GM23338 (cell line): Measurements from ENCODE around the gene EPHA7. TPM values are rescaled to one million over a fixed set of nuclear protein-coding genes. Genes with fewer than 3 reads are reported as not detected.

Experiments used
- ATAC-seq: fragments of 200-7000 bp; cut with Tn5 transposase; 3 replicates; pipeline ENCODE4 v1.9.1; 2020
- DNase-seq: peaks from one replicate; pipeline ENCODE4 v3.0.0-alpha.2; 2015; ENCODE audit warnings: low spot score
- H2AFZ ChIP-seq: fragments of 200-600 bp; sonication (generic); 2 replicates; pipeline ENCODE4 v1.8.0; 2016; ENCODE audit warnings: antibody characterized with exemption, mild to moderate bottlenecking, moderate library complexity
- H3F3A ChIP-seq: fragments of 200-600 bp; sonication (generic); replicated peaks from 2 replicates; pipeline ENCODE4 v1.8.0; 2017; ENCODE audit warnings: antibody characterized with exemption, mixed run types, low read depth
- H3K27ac ChIP-seq: fragments of 200-600 bp; sonication (generic); 2 replicates; pipeline ENCODE4 v1.6.1; 2016; ENCODE audit warnings: low read depth
- H3K27me3 ChIP-seq: fragments of 200-600 bp; sonication (generic); 2 replicates; pipeline ENCODE4 v1.8.0; 2016; ENCODE audit warnings: mild to moderate bottlenecking, mixed run types, moderate library complexity; ENCODE audit not compliant: insufficient read depth
- H3K36me3 ChIP-seq: fragments of 200-600 bp; sonication (generic); 2 replicates; pipeline ENCODE4 v1.8.0; 2016; ENCODE audit warnings: mild to moderate bottlenecking; ENCODE audit not compliant: insufficient read depth
- H3K4me1 ChIP-seq: fragments of 200-600 bp; sonication (generic); 2 replicates; pipeline ENCODE4 v1.8.0; 2016; ENCODE audit warnings: mild to moderate bottlenecking, moderate library complexity; ENCODE audit not compliant: insufficient read depth
- H3K4me2 ChIP-seq: fragments of 200-600 bp; sonication (generic); 2 replicates; pipeline ENCODE4 v1.7.1; 2017; ENCODE audit warnings: mixed run types
- H3K4me3 ChIP-seq: fragments of 200-600 bp; sonication (generic); 2 replicates; pipeline ENCODE4 v1.6.1; 2016; ENCODE audit warnings: mixed run types
- H3K79me2 ChIP-seq: fragments of 200-600 bp; sonication (generic); replicated peaks from 2 replicates; pipeline ENCODE4 v1.8.0; 2017; ENCODE audit warnings: mild to moderate bottlenecking; ENCODE audit not compliant: insufficient read depth
- H3K9me2 ChIP-seq: fragments of 200-600 bp; sonication (generic); 2 replicates; pipeline ENCODE4 v1.8.0; 2017; ENCODE audit not compliant: insufficient read depth
- H4K20me1 ChIP-seq: fragments of 200-600 bp; sonication (generic); replicated peaks from 2 replicates; pipeline ENCODE4 v1.8.0; 2017; ENCODE audit warnings: mild to moderate bottlenecking; ENCODE audit not compliant: insufficient read depth
- H3K27ac Mint-ChIP-seq: 2 replicates; pipeline ENCODE4 v1.8.0; 2020; ENCODE audit warnings: inconsistent platforms, mild to moderate bottlenecking, moderate library complexity, mixed read lengths
- H3K27me3 Mint-ChIP-seq: 3 replicates; pipeline ENCODE4 v1.8.0; 2022; ENCODE audit warnings: low read depth, mild to moderate bottlenecking, moderate library complexity, mixed read lengths, inconsistent platforms; ENCODE audit not compliant: insufficient read depth, poor library complexity
- H3K36me3 Mint-ChIP-seq: 3 replicates; pipeline ENCODE4 v1.8.0; 2021; ENCODE audit warnings: low read depth, mild to moderate bottlenecking, inconsistent platforms, moderate library complexity, mixed read lengths
- H3K4me1 Mint-ChIP-seq: 3 replicates; pipeline ENCODE4 v1.8.0; 2020; ENCODE audit warnings: mild to moderate bottlenecking, inconsistent platforms, mixed read lengths
- H3K4me3 Mint-ChIP-seq: 3 replicates; pipeline ENCODE4 v1.8.0; 2021; ENCODE audit warnings: moderate library complexity, mild to moderate bottlenecking, inconsistent platforms, mixed read lengths
- H3K9me3 Mint-ChIP-seq: 3 replicates; pipeline ENCODE4 v1.8.0; 2020; ENCODE audit warnings: moderate library complexity, mild to moderate bottlenecking, inconsistent platforms, mixed read lengths
- EZH2 ChIP-seq: fragments of 200-600 bp; sonication (generic); IDR thresholded peaks from one replicate; pipeline ENCODE4 v1.8.0; 2017; ENCODE audit warnings: antibody characterized with exemption, mild to moderate bottlenecking, low read depth; ENCODE audit not compliant: unreplicated experiment
- NANOG ChIP-seq: IDR thresholded peaks from 2 replicates; pipeline ENCODE4 v1.6.1; 2016; ENCODE audit warnings: antibody characterized with exemption, borderline replicate concordance
- STAT1 ChIP-seq: IDR thresholded peaks from one replicate; pipeline ENCODE4 v1.6.1; 2016; ENCODE audit warnings: antibody characterized with exemption; ENCODE audit not compliant: unreplicated experiment
- ZNF331 ChIP-seq: fragments of 250-450 bp; sonication (Bioruptor Pico); IDR thresholded peaks from 2 replicates; pipeline ENCODE4 v1.5.0; 2020; ENCODE audit warnings: low read depth, mild to moderate bottlenecking, moderate library complexity
- polyA plus RNA-seq: library from polyadenylated mRNA; unstranded; fragments of >200 nt; fragmentation: Nextera tagmentation; extraction: Ambion mirVana; gene quantifications from 2 replicates; pipeline ENCODE4 v1.2.1, GENCODE V29; 2016
- total RNA-seq: library from RNA; depleted of rRNA; stranded (reverse); fragments of >200 nt; shearing (Covaris generic); gene quantifications from 2 replicates; pipeline ENCODE4 v1.2.3, GENCODE V29; 2014
- TF ChIP-seq, protein P1 (sequence below): IDR thresholded peaks from one replicate; pipeline ENCODE4 v1.6.1; 2018; ENCODE audit warnings: antibody characterized with exemption; ENCODE audit not compliant: unreplicated experiment
- TF ChIP-seq, protein P2 (sequence below), 2 experiments: fragments of 200-600 bp in 1 of 2; sonication (generic) in 1 of 2; conservative IDR thresholded peaks; 2 replicates each; pipeline versions ENCODE4 v1.5.1 to v1.6.1; 2016 to 2017; ENCODE audit warnings: antibody characterized with exemption in 2 of 2, low read depth in 2 of 2, mild to moderate bottlenecking in 2 of 2, moderate library complexity in 1 of 2

EPHA7 gene
- total and polyA plus RNA-seq, 2 experiments from 2014 or later = 3.3 to 7.3 TPM

DNA sequence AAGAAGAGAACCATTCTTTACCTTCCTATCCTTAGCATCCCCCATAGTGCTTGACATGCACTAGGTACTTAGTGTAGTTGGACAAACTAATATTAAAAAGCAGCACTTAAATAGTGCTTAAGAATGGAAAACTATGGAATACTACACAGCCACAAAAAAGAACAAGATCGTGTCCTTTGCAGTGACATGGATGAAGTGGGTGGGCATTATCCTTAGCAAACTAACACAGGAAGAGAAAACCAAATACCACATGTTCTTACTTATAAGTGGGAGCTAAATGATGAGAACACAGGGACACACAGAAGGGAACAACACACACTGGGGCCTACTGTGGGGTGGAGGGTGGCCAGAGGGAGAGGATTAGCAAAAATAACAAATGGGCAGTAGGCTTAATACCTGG, 66.8 kb downstream of the EPHA7 start:
- Histone ChIP-seq H3F3A (no peaks in the 10 kb centered on the region), H4K20me1 (no peaks in the 10 kb centered on the region), H3K4me3 (no peak overlapping the region), H3K9me2 (no peaks in the 10 kb centered on the region), H2AFZ (no peak overlapping the region), H3K79me2 (no peaks in the 10 kb centered on the region), H3K4me1 (peaks cover 12% of the 10 kb centered on the region), H3K27ac (no peak overlapping the region), H3K36me3 (no peaks in the 10 kb centered on the region), H3K27me3 (no peaks in the 10 kb centered on the region), H3K4me2 (no peak overlapping the region)
- Mint-ChIP-seq H3K4me3 (no peak overlapping the region), H3K27ac (no peak overlapping the region), H3K36me3 (peaks cover 6% of the 10 kb centered on the region; the same call in 2 of the 3 replicates), H3K4me1 (peaks cover 11% of the 10 kb centered on the region; the same call in 2 of the 3 replicates), H3K27me3 (no peaks in the 10 kb centered on the region), H3K9me3 (no peaks in the 10 kb centered on the region)
- TF ChIP-seq, protein P1, sequence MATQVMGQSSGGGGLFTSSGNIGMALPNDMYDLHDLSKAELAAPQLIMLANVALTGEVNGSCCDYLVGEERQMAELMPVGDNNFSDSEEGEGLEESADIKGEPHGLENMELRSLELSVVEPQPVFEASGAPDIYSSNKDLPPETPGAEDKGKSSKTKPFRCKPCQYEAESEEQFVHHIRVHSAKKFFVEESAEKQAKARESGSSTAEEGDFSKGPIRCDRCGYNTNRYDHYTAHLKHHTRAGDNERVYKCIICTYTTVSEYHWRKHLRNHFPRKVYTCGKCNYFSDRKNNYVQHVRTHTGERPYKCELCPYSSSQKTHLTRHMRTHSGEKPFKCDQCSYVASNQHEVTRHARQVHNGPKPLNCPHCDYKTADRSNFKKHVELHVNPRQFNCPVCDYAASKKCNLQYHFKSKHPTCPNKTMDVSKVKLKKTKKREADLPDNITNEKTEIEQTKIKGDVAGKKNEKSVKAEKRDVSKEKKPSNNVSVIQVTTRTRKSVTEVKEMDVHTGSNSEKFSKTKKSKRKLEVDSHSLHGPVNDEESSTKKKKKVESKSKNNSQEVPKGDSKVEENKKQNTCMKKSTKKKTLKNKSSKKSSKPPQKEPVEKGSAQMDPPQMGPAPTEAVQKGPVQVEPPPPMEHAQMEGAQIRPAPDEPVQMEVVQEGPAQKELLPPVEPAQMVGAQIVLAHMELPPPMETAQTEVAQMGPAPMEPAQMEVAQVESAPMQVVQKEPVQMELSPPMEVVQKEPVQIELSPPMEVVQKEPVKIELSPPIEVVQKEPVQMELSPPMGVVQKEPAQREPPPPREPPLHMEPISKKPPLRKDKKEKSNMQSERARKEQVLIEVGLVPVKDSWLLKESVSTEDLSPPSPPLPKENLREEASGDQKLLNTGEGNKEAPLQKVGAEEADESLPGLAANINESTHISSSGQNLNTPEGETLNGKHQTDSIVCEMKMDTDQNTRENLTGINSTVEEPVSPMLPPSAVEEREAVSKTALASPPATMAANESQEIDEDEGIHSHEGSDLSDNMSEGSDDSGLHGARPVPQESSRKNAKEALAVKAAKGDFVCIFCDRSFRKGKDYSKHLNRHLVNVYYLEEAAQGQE = no peak
- no peak for TF ChIP-seq EZH2
- ATAC-seq (no peak), DNase-seq (no peak)

DNA sequence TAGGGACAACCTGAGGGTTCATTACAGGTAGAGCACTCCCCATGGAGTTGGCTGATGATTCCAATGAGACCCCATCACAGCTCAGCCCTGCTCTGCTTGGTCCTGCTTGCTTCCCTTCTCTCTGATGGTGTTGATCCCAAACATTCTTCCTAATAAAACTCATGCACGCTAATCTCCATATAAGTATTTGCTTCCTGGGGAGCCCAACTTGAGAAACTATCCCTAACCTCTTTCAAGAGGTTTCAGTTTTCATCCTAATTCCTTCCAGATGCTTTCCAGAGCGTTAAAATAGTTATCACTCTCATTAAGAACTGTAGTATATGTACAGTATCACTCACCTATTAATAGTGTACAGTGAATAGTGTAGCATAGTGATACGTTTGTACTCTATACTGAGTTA, 68.1 kb downstream of the EPHA7 start:
- ATAC-seq = no peak
- H3K27ac ChIP-seq = no peak overlapping the region
- H3K27ac Mint-ChIP-seq = no peak overlapping the region

More for the DNA sequence above, 68.1 kb downstream of the EPHA7 start:
- TF ChIP-seq, protein P2, sequence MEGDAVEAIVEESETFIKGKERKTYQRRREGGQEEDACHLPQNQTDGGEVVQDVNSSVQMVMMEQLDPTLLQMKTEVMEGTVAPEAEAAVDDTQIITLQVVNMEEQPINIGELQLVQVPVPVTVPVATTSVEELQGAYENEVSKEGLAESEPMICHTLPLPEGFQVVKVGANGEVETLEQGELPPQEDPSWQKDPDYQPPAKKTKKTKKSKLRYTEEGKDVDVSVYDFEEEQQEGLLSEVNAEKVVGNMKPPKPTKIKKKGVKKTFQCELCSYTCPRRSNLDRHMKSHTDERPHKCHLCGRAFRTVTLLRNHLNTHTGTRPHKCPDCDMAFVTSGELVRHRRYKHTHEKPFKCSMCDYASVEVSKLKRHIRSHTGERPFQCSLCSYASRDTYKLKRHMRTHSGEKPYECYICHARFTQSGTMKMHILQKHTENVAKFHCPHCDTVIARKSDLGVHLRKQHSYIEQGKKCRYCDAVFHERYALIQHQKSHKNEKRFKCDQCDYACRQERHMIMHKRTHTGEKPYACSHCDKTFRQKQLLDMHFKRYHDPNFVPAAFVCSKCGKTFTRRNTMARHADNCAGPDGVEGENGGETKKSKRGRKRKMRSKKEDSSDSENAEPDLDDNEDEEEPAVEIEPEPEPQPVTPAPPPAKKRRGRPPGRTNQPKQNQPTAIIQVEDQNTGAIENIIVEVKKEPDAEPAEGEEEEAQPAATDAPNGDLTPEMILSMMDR (conservative IDR thresholded peaks at IDR 0.05; ENCODE audit: low read depth in 2 of 2) = no peak
- TF ChIP-seq ZNF331 (CRISPR knock-in tag) (no peak), NANOG (no peak), STAT1 (no peak)
- H3K4me3 ChIP-seq = no peak overlapping the region
- H3K4me3 Mint-ChIP-seq = no peak overlapping the region
- no peaks in the 10 kb centered on the region for H3K27me3 Mint-ChIP-seq
- H4K20me1 ChIP-seq = no peaks in the 10 kb centered on the region
- H3K79me2 ChIP-seq = no peaks in the 10 kb centered on the region
- H3K4me2 ChIP-seq = no peak overlapping the region
- no peaks in the 10 kb centered on the region for H3K9me3 Mint-ChIP-seq
- no peaks in the 10 kb centered on the region for H3F3A ChIP-seq
- H3K9me2 ChIP-seq = no peaks in the 10 kb centered on the region
- H3K27me3 ChIP-seq = no peaks in the 10 kb centered on the region
- H3K36me3 Mint-ChIP-seq = peaks cover 2% of the 10 kb centered on the region; the same call in 2 of the 3 replicates
- H3K4me1 ChIP-seq = peaks cover 12% of the 10 kb centered on the region
- peaks cover 11% of the 10 kb centered on the region; the same call in 2 of the 3 replicates for H3K4me1 Mint-ChIP-seq
- DNase-seq = no peak
- no peaks in the 10 kb centered on the region for H3K36me3 ChIP-seq
- H2AFZ ChIP-seq = no peak overlapping the region
